ENCODE data around the gene CNN3.
A peak's percentile ranks its signal among the peaks of the same experiment; 100 is the strongest.

CNN3 gene

DNA sequence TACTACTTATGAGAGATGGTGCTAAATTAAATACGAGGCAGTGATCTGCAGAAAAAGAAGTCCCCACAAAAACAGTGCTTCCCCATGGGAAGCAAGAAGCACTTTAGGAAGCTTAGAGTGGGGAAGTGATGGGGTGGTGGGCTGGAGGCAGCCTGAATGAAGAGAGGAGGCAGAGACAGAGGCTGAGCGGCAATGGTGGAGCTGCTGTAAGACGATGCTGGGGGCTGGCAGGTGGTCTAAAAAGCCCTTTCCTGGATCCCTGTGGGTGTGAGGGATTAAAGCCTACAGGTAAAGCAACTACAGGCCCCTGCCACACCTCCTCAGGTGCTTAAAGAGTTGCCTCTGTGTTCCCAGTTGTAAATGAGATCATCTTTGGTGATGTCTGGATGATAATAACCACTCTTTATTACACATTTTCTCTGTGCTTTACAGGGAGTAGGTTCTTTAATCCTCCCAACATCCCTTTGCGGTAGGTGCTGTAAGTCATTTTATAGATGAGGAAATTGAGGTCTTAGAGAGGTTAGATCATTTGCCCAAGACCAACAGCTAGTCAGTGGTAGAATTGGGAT is 39.2 kb downstream of the CNN3 start:
- DNase-seq (ENCODE audit: low spot score) = no peak

DNA sequence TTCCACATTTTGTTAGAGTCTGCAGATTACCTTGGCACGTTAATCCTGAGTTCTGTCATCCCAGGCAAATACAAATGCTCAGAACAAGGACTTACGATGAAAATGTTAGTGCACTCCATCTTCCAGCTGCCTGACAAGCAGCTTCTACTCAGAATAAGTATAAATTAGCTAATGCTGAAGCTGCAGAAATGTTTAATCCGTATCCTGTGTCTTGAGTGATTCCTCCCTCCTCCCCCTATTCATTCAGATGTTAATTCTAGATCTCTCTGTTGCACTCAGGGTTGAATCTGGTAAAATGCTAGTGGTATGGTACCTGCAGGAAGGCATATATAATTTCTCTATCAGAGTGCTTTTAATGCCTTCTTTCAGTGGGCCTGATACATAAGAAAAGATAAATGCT is 39.8 kb downstream of the CNN3 start:
- no peak for DNase-seq (ENCODE audit: low spot score)

DNA sequence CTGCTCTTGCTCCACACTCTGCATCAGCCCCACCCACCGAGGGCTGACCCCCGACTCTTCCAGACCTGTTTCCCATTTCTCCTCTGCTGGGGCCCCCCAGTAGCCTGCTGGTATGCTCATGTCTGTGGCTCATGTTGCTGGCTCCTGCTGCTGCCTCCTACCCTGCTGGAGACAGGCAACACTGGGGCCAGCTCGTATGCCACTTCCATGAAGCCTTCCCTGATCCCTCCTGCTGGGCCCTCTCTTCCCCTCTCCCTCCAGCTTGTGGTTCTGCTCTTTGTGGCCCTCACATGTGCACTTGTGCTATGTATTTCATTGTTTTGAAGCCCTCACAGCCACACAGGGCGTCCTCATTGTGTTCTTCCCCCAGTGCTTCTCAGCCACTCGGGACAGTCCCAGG is 40.5 kb downstream of the CNN3 start:
- DNase-seq (ENCODE audit: low spot score) = no peak

DNA sequence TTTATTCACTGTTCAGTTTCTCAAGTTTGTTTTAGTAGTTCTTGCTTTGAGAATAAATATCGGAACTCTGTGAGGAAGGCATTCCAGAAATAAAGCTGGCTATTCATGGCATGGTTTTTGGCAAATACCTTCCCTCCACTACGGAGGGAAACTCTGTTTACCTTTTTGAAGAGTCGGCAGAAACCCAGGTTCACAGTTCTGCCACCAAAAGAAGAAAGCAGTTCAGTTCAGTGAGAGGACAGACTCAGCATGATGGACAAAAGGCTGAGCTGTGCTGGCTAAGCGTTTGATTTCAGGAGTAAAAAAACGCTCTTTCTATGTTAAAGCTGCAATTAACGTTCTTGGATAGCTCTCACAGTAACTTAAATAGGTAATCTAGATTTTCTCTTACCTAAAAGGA is 42.4 kb downstream of the CNN3 start:
- no peak for DNase-seq (ENCODE audit: low spot score)

DNA sequence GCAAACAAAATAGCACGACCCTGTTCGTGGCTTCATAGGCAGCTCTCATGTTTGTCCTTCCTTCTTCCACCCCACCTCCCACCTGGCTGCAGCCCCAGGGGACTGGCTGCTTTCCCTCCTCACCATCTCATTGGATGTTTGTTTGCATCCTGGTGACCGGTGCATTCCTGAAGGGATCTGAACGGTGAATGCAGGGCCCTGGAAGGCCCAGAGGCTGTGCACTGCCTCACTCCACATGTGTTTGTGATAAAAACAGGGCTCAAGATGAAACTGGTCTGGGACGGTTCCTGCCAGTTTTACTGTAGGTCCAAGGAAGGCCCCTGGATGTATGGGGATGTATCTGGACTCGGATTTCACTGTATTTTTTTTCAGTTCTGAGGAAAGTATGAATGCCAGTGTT is 42.8 kb downstream of the CNN3 start:
- DNase-seq (ENCODE audit: low spot score) = no peak

DNA sequence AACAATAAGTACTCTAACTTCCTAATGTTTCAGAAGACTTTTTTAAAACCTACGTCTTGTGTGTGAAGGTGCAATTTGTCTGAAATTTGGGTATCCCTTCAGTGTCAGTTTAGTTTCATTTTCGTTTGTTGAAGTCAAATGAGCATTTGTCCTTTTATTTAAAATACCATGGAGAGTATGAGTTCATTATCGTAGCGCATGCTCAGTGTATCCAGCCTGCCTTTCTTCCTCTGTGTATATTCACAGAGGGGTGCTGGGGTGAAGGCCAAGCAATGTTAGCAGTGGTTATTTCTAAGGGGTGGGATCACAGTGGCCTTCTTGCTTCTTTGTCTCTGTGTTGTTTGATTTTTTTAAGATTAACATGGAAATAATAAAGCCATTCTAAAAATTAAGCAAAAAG is 43.2 kb downstream of the CNN3 start:
- DNase-seq (ENCODE audit: low spot score) = no peak

DNA sequence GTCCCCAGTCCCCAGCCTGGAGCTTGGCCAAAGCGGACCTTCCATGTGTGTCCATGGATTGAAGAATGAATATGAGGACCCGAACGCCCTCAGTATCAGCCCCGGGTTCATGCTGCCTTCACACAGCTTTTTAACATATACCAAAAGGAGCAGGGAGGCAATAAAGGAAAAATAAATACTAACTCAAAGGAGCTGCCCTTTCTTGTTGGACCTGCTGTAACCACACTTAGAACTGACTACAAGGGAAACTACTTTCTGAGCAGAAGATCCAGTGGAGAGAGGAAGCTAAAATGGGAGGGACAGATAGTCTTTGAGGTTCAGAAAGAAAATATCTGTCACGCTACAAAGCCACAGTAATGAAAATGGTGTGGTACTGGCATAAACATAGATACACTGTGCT is 48.6 kb downstream of the CNN3 start:
- DNase-seq (ENCODE audit: low spot score) = no peak

DNA sequence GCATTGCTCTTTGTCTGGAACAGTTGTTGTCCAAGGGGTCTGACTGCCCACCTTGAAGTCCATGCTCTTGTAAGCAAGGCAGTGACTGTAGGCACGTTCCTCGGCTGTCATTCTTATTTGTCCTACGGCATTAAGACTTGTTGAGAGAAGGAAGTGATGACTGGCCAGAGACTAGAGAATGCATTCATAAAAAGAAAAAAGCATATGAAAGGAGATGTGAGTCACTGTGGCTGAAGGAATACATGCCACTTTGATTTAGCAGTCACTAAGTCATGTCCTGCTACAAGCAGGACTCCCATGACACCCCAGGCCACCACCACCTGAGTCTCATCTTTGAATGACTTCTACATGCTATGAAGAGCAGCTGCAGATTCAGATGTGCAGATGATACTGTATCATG is 50.5 kb downstream of the CNN3 start:
- DNase-seq (ENCODE audit: low spot score) = peak; percentile 20

DNA sequence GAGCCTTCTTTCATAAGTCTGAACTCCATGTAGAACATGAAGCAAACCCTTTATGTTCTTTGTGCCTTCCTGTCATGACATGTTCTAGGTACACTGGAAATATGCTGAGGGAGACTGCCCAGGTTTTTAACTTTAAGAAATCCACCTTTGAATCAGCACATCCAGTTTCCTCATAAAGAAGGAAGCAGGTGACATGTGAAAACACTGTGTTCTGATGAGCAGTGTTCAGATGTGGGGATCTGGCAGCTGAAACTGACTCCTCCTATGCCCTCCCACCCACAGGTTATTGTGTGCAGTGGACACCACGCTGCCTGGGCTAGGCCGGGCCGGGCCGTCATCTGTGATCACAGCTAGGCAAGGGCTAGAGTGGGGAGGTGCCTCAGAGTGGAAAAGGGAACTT is 51.1 kb downstream of the CNN3 start:
- DNase-seq (ENCODE audit: low spot score) = no peak

DNA sequence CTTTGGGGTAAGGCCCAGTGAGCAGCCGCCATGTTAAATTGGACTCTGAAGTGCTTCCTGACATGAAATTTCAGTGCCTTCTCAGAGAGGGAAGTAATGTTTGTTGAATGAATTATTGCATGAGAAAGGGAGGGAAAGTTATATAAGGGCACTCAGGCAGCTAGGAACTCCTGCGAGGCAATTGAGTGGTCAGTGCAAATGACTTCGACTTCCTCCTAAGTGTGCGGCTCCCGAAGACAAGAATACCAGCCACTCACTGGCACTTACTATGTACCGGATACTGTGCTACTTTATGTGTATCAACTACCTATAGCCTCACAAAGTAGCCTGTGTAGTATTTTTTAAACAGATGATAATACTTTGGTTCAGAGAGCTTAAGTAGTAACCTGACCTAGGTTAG is 52.5 kb downstream of the CNN3 start:
- no peak for DNase-seq (ENCODE audit: low spot score)

DNA sequence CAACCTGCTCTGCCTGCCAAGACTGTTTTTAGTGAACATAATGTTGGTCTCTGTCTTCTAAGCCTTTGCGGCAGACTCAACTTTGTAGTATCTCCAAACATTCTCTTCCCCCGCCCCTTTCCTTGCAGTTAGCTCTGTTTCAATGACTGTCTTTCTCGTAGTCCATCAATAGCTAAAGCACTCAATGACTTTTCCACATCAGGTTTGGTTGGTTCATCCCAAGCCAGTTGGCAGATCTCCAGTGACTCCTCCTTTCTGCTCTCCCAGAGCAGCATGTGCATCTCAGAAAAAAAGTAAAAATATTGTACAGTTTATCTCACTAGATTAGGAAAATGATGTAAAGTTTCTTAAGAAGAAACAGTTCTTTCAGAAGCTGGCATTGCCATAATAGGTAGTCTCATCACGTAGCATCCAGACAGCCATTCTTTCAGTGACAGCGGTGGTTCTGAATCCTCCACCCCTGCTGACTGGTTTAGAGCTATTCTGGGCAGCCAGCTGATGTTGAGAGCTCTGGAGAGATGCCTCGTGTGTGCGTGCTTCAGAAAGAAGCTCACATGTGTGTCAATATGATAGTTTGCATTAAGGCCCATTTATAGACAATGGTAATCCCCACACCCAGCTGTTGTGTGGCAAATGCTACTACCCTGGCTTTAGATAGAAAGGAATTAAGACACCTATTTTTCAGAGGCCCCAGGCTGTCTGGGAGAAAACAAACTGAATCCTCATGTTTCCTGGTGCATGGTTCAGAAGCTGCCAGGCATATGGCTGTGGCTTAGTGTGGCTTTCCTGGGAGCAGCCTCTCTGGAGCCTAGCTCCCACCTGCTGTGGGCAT is 53.2 kb downstream of the CNN3 start:
- no peak for DNase-seq (ENCODE audit: low spot score)

DNA sequence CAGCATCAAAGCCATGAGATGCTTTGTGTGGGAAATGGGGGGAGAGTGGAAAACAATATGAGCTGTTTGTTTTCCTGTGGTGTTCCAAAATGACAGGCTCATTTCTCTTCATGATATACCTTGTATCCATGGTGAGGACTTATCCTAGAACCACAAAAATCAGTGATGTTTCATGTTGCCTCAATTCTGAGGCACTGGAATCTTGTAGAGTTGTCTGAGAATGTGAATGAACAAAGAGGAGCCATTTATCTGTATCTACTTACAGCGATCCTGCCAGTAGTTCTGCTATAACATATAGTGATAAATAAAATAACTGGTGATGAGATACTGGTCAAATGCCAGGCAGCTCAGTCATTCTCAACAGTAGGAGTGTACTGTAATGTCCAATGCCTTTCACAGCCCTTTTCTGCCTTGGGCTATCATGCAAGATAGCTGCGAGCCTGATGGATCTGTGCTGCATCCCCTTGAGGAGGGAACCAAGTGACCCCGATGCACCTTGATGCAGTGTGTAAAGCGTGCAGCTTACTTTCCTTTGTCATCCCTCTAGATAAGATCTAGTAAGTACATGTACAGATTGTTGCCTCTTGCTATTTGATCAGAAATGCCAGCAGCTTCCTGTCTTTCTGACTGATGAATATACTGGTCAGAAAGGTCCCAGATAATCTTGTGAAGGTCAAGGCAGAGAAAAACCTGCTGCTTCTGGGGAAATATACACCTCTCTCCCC is 54.0 kb downstream of the CNN3 start:
- DNase-seq (ENCODE audit: low spot score) = no peak

DNA sequence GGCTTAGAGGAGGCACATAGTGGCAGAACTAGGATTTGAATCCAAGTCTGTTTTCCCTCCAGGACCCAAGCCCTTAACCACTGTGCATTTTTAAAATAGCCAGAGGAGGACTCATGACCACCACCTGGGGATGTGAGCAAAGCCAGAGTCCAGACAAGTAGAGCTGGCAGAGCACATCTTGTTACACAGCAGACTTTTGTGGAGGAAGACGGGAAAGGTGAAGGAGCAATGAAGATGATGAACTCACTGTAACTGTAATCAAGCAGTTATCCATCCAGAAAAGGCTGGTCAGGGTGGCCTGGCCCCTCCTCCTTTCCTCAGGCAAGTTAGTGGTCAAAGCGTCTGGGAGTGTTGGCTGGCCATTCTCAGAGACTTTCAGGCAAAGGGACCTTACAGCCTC is 55.9 kb downstream of the CNN3 start:
- no peak for DNase-seq (ENCODE audit: low spot score)

DNA sequence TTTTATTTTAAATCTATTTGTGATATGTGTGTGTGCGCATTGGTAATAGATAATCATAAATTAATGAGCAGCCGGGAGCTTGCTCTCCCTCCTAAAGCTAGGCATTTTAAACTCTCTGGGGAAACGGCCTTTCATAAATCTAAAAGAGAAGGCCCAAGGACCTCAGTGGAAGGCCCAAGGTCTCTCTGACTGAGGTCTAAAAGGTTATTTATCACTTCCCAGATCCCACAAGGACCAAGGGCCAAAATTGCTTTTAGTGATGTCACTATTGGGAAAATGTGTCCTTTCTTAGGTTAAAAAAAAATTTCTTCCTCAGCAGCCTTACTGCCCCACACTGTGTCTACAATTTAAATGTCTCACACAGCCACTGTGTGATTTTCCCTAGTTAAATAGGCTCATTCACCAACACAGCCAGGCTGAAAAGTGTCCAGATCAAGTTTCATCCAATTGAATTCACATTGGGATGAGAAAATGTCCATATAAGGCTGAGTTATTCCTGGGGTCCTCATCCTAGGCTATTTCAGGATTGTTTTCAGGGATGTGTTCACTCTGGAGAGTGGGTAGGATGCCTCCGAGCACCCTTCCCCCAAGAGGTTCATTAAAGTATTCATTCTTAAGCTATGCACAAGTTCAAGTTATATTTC is 60.6 kb downstream of the CNN3 start:
- no peak for DNase-seq (ENCODE audit: low spot score)

DNA sequence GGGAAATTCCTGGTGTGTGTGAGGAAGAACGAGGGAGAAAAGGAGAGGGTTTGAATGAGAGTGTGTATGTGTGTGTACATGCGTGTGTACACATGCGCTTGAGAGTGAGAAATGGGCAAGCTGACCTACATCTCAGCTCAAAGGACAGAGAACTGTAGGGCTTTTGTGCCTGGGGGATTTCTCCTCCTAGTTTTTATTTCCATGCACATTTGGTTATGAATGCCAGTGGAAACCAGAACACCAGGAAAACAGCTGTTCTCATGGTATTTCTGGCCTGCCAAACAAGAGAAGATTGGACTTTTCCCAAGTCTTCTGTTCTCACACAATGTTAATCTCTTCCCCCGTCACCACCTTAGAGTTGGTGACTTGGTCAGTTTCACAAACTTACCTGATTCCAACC is 61.5 kb downstream of the CNN3 start:
- DNase-seq (ENCODE audit: low spot score) = no peak

DNA sequence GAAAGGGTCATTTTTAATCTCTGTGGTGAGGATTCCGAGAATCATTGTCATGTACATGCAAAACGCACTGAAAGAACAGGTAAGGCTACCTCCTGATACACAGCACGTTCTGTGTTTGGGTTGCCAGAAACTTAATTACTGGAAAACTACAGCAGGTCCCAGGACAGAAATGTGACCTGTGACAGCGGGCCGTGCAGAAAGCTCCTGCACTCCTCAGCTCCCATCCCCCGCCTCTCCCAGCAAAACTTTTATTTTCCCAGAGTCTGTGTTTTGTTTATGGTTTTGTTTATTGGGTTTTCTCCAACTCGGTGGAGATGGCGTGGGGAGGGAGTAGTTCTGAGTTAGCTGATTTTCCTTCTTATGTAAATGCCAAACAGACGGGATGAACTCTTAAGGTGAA is 62.1 kb downstream of the CNN3 start:
- no peak for DNase-seq (ENCODE audit: low spot score)

DNA sequence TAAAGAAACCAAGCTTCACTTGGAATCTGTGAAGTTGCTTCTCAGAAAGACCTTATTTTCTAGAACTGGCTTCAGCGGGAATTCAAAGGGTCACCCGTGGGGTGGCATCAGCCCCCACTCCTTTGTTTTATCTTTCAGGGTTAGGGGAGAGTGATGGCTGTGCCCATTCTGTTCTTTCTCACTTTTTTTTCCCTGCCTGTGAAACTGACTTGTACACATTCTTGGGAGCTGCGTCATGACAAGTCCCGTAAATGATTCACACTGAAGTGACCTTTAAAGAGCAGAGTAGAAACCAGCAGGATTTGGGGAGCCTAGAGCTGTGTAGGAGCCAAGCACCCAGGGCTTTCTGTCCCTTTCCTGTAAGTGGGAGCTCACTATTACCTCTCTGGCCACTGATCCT is 63.0 kb downstream of the CNN3 start:
- DNase-seq (ENCODE audit: low spot score) = peak; percentile 84

DNA sequence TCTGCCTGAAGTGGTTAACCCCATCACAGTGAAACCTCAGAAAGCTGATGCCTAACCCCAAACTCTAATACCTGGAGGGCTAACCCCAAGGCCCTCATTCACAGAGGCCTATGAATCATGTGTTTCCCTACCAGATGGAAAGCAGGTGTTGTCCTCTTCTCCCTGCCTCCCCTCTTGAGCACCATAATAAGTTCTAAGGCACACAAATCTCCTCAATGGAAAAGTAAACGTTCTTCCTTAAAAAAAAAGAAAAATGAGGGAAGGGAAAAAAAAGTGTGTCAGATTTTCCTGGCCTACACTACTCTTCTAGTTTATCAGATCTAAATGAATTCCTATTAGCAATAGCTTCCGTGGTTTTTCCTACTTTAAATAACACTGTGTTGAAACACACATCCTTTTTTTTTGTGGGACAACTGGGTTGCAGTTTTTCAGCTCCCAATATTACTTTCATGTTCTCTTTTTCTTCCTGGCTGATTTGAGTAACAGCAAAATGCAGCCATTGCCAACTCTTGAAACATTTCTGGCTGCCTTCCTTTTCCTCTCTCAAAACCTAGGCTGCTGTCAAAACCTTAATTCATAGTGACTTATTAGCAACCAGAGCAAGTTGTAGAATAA is 63.5 kb downstream of the CNN3 start:
- no peak for DNase-seq (ENCODE audit: low spot score)

DNA sequence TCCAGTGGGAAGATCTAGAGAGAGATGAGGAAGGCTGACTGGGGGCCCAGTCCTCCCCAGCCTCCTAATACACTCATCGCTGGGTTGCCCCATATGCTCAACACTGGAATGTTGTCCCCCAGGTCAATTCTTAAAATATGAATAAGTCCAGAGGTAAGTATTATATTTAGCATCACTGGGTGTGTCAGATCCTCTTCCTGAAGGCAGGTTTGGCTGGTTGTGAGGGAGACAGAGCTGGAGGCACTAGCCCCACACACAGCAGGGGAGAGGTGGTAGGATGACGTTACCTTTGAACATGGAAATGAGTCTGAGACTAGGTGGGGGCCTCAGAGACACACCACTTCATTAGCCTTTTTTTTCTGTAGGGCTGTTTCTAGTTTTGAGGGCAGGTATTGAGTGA is 64.2 kb downstream of the CNN3 start:
- no peak for DNase-seq (ENCODE audit: low spot score)

DNA sequence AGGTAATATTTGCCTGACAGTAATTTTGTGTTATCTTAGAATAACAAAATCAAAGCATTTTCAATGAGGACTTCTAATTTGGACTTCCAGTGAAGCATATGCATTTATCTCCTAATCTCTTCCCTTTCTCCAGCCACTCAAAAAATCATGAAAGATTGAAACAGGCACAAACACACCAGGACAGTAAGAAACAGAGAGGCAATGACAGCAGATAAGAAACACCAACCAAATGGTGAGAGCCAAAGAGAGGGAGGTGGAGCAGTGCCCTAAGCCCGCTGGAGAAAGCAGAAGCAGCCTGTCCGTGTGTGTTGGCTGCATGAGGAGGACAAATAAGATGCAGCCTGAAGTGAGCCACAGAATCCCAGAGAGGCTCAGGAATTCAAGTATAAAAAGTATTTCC is 67.7 kb downstream of the CNN3 start:
- DNase-seq (ENCODE audit: low spot score) = no peak

DNA sequence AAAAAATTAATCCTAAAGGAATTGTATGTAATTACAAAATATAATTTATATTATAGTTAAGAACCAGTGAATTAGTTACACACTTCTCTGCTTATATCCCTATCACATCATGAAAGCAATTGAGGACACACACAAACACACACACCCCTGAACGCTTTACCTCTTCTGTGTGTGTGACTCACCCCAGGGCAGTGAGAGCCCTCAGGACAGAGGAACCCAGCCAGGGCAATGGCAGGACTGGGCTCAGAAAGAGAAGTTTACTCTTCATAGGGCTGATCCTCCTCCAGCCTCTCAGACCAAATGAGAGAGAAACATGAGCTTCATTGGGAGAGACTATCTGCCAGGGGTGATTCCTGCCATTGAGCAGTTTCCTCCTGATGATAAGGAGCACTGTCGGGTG is 68.6 kb downstream of the CNN3 start:
- DNase-seq (ENCODE audit: low spot score) = no peak

DNA sequence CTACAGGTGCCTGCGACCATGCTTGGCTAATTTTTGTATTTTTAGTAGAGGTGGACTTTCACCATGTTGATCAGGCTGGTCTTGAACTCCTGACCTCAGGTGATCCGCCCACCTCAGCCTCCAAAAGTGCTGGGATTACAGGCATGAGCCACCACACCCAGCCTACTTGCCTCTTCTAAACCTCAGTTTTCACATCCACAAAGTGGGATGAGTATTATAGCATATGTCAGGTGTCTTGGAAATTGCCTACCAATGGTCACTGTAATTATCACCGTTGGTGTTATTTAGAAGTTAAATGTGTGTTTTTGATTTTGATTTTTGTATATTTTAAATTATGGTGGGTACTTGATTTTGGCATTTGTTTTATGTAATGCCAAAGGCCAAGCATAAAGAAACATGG is 70.0 kb downstream of the CNN3 start:
- no peak for DNase-seq (ENCODE audit: low spot score)

DNA sequence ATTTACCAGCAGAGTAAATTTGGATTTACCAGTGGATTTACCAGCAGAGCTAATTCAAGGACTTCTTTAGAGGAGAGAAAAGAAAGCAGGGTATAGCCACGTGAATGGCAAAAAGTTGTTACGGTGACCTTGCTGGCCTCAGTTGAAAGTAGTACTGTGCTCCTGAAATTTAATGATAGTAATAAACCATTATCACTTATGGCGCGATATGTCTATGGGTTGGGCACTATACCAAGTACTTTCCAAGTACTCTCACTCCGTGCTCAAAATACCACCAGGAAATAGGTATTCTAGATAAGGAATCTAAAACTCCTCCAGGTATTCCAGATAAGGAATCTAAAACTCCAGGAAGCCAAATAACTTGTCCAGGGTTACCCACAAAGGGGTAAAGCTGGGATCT is 70.9 kb downstream of the CNN3 start:
- no peak for DNase-seq (ENCODE audit: low spot score)
